Measurements from ENCODE around the gene NUP214.
"Not testable (repeated sequence)": the region's sequence is repeated elsewhere in the genome, so short reads cannot be mapped to it uniquely, and the experiment has no call there.

Gene NUP214

GRCh38 chr9:131191857-131192256, 66.5 kb downstream of the NUP214 start:
- no peak for DNase-seq (ENCODE audit: low read depth in 2 of 2, low spot score in 1 of 2)

- no peak for DNase-seq (ENCODE audit: low read depth in 2 of 2, low spot score in 1 of 2)
These were observed 67.7 kb downstream of the NUP214 start for GRCh38 chr9:131193051-131193450.

DNA sequence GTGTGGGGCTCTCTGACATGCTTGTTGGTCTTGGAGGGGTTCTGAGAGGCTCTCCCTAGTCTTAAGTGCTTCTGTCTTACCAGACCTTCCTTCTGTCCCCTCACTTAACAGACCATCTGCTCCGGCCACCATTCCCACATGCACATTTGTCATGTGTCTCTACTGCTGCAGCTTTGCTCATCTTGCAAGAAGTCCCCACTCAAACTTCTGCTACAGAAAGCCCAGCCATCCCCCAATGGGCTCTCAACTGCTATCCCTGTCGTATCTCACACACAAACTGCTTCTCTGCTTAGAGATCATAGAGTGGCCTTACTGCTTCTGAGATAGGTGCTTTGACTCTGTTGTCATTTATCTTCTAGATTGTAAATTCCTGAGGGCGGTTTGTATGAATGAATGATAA, 69.4 kb downstream of the NUP214 start:
- DNase-seq (ENCODE audit: low read depth in 2 of 2, low spot score in 1 of 2): no peak

DNA sequence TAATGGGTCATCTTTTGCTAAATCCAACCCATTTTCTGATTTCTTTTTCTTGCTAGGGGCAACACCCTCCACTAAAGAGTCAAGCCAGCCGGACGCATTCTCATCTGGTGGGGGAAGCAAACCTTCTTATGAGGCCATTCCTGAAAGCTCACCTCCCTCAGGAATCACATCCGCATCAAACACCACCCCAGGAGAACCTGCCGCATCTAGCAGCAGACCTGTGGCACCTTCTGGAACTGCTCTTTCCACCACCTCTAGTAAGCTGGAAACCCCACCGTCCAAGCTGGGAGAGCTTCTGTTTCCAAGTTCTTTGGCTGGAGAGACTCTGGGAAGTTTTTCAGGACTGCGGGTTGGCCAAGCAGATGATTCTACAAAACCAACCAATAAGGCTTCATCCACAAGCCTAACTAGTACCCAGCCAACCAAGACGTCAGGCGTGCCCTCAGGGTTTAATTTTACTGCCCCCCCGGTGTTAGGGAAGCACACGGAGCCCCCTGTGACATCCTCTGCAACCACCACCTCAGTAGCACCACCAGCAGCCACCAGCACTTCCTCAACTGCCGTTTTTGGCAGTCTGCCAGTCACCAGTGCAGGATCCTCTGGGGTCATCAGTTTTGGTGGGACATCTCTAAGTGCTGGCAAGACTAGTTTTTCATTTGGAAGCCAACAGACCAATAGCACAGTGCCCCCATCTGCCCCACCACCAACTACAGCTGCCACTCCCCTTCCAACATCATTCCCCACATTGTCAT, 72.0 kb downstream of the NUP214 start:
- no peak for DNase-seq (ENCODE audit: low read depth in 2 of 2, low spot score in 1 of 2)

- DNase-seq (ENCODE audit: low read depth in 2 of 2, low spot score in 1 of 2): no peak
These were observed 72.8 kb downstream of the NUP214 start for GRCh38 chr9:131198041-131198715.

DNA sequence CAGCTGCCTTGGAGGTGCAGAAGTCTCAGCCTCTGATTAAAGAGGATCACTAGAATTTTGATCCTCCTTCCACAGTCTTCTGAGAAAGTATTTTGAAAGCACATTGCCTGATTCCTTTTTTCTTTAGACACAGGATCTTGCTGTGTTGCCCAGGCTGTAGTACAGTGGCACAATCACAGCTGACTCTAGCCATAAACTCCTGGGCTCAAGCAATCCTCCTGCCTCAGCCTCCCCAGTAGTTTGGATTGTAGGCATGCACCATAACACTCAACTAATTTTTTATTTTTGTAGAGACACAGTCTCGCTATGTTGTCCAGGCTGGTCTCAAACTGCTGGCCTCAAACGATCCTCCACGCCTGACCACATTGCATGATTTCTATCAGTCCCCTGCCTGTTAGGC, 76.5 kb downstream of the NUP214 start:
- DNase-seq (ENCODE audit: low read depth in 2 of 2, low spot score in 1 of 2): no peak

- no peak for DNase-seq (ENCODE audit: low read depth in 2 of 2, low spot score in 1 of 2)
These were observed 78.2 kb downstream of the NUP214 start for GRCh38 chr9:131203431-131204218.

GRCh38 chr9:131204285-131204684, 78.9 kb downstream of the NUP214 start:
- no peak for DNase-seq (ENCODE audit: low read depth in 2 of 2, low spot score in 1 of 2)

DNA sequence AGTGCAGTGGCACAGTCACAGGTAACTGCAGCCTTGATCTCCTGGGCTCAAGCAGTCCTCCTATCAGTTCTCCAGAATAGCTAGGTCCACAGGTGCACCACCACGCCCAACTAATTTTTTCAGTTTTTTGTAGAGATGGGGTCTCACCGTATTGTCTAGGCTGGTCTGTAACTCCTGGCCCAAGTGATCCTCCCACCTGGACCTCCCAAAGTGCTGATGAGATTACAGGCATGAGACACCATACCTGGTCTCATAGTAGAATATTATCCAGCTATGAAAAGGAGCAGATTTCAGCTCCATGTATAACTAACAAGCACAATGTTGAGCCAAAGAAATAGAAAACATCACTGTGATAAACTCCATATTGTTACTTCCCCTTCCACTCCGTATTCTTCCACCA, 81.1 kb downstream of the NUP214 start:
- no peak for DNase-seq (ENCODE audit: low read depth in 2 of 2, low spot score in 1 of 2)

DNA sequence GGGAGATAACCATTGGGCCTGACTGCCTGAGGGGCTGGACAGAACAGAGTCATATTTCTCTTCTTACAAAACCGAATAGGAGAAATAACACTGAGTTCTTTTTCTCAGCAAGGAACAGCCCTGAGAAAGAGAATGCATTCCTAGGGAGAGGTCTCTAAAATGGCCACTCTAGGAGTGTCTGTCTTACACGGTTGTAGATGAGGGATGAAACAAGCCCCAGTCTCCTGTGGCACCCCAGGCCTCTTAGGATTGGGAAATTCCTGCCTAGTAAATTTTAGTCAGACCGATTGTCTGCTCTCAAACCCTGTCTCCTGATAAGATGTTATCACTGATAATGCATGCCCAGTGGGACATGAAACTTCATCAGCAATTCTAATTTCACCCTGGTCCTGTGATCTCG, 86.5 kb downstream of the NUP214 start:
- not testable (repeated sequence) for DNase-seq (ENCODE audit: low read depth in 2 of 2, low spot score in 1 of 2)

GRCh38 chr9:131214286-131214856, 89.0 kb downstream of the NUP214 start:
- no peak for DNase-seq (ENCODE audit: low read depth in 2 of 2, low spot score in 1 of 2)

- DNase-seq (ENCODE audit: low read depth in 2 of 2, low spot score in 1 of 2): no peak
These were observed 89.5 kb downstream of the NUP214 start for GRCh38 chr9:131214876-131215275.

- DNase-seq (ENCODE audit: low read depth in 2 of 2, low spot score in 1 of 2): no peak
These were observed 91.4 kb downstream of the NUP214 start for GRCh38 chr9:131216806-131217205.

- no peak for DNase-seq (ENCODE audit: low read depth in 2 of 2, low spot score in 1 of 2)
These were observed 92.1 kb downstream of the NUP214 start for GRCh38 chr9:131217331-131218031.

DNA sequence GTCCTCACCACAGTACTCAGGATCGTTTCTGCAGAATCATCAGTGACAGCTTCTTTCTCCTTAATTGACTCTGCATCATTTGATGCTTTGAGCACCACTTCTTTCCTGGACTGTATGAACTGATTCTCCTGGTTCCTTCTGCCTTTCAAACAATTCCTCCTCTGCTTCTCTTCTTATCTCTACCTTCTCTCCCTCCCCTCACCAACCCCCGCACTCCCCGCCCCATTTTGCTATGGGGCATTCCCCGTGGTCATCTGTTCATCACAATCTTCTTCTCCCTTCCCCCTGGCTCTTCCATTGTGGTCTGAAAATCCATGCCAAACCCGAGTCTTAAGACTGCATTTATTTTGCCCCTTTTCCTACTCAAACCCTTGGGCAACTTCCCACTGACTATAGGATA, 93.0 kb downstream of the NUP214 start:
- no peak for DNase-seq (ENCODE audit: low read depth in 2 of 2, low spot score in 1 of 2)

GRCh38 chr9:131220485-131220884, 95.1 kb downstream of the NUP214 start:
- no peak for DNase-seq (ENCODE audit: low read depth in 2 of 2, low spot score in 1 of 2)

- DNase-seq (ENCODE audit: low read depth in 2 of 2, low spot score in 1 of 2): no peak
These were observed 97.1 kb downstream of the NUP214 start for GRCh38 chr9:131222460-131222859.

DNA sequence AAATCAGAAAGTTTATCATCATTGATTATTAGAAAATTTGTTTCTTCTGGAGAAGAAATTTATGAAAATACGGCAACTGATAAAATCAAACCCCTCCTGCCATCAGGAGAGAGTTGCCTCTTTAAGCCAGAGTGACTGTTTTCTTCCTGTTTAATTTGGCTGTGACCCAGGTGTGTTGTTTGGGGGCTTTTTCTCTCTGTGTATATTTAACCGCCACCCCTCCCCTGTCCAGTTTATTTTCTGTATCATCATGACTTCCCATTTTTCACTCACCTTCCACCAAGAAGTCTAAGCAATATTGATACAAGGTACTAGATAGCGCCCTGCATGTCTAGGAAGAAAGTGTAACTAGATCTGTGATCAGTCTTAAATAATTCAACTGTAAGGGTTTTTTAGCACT, 100.8 kb downstream of the NUP214 start:
- DNase-seq (ENCODE audit: low read depth in 2 of 2, low spot score in 1 of 2): no peak

GRCh38 chr9:131227112-131227958, 101.9 kb downstream of the NUP214 start:
- no peak for DNase-seq (ENCODE audit: low read depth in 2 of 2, low spot score in 1 of 2)

- no peak for DNase-seq (ENCODE audit: low read depth in 2 of 2, low spot score in 1 of 2)
These were observed 102.6 kb downstream of the NUP214 start for GRCh38 chr9:131227959-131228460.
